Liver (tissue), 2 donors: ENCODE data around the gene KLC3.

Experiments
- GABPA ChIP-seq, 2 donors: IDR thresholded peaks in 1 of 2; conservative IDR thresholded peaks in 1 of 2; 2 replicates each; pipeline ENCODE4 v1.6.1; 2016; ENCODE audit warnings: antibody characterized with exemption in 2 of 2, mild to moderate bottlenecking in 1 of 2, moderate library complexity in 1 of 2
- YY1 ChIP-seq: IDR thresholded peaks from 2 replicates; pipeline ENCODE4 v1.6.1; 2016; ENCODE audit warnings: antibody characterized with exemption, mild to moderate bottlenecking
- donor health status: healthy.

DNA sequence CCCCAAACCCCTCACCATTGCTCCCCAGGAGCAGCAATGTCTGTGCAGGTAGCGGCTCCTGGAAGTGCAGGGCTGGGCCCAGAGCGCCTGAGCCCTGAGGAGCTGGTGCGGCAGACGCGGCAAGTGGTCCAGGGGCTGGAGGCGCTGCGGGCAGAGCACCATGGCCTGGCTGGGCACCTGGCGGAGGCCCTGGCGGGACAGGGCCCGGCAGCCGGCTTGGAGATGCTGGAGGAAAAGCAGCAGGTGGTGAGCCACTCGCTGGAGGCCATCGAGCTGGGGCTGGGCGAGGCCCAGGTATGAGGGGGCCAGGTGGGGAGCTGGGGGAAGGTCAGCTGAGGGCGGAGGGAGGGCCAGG, 4.9 kb downstream of the KLC3 start:
- TF ChIP-seq GABPA (IDR thresholded peaks at IDR 0.05 in 1 of 2, conservative IDR thresholded peaks at IDR 0.05 in 1 of 2) (no peak), YY1 (no peak)
